Activated T-helper 17 cell treated with anti-CD3 and anti-CD28 coated beads, Interleukin-2, amount 50 U/mL, for 72 hours (primary cell): Measurements from ENCODE around the gene GPRC5C. TPM values are rescaled to one million over a fixed set of nuclear protein-coding genes. Genes with fewer than 3 reads are reported as not detected.
A peak's percentile ranks its signal among the peaks of the same experiment; 100 is the strongest.

Experiments used
- ATAC-seq: fragments of 150-1000 bp; cut with Tn5 transposase; replicated peaks from 2 replicates; pipeline ENCODE4 v1.10.0; 2021; ENCODE audit warnings: mild to moderate bottlenecking, moderate library complexity
- H3K27ac Mint-ChIP-seq: one replicate; pipeline ENCODE4 v1.8.0; 2022; ENCODE audit warnings: mixed read lengths
- H3K27me3 Mint-ChIP-seq: one replicate; pipeline ENCODE4 v1.8.0; 2022; ENCODE audit warnings: mixed read lengths
- H3K36me3 Mint-ChIP-seq: one replicate; pipeline ENCODE4 v1.8.0; 2022; ENCODE audit warnings: low read depth, mild to moderate bottlenecking, mixed read lengths
- H3K4me1 Mint-ChIP-seq: one replicate; pipeline ENCODE4 v1.8.0; 2022; ENCODE audit warnings: mixed read lengths
- H3K4me3 Mint-ChIP-seq: one replicate; pipeline ENCODE4 v1.8.0; 2022; ENCODE audit warnings: mild to moderate bottlenecking, mixed read lengths
- H3K9me3 Mint-ChIP-seq: one replicate; pipeline ENCODE4 v1.8.0; 2022; ENCODE audit warnings: mixed read lengths
- total RNA-seq, 2 donors: library from RNA; stranded (reverse); gene quantifications; one replicate each; pipeline ENCODE4 v1.2.3, GENCODE V29; 2022

The GPRC5C gene
- total RNA-seq, 2 donors from 2014 or later: 5.0 TPM; not detected in 1

GRCh38 chr17:74435775-74436359 is 4.0 kb downstream of the GPRC5C start:
- peaks cover 22% of the 10 kb centered on the region for H3K27me3 Mint-ChIP-seq
- no peaks in the 10 kb centered on the region for H3K36me3 Mint-ChIP-seq
- peaks cover 7% of the 10 kb centered on the region for H3K9me3 Mint-ChIP-seq
- no peaks in the 10 kb centered on the region for H3K4me1 Mint-ChIP-seq
- H3K27ac Mint-ChIP-seq: no peak overlapping the region
- H3K4me3 Mint-ChIP-seq: no peak overlapping the region
- no peak for ATAC-seq

DNA sequence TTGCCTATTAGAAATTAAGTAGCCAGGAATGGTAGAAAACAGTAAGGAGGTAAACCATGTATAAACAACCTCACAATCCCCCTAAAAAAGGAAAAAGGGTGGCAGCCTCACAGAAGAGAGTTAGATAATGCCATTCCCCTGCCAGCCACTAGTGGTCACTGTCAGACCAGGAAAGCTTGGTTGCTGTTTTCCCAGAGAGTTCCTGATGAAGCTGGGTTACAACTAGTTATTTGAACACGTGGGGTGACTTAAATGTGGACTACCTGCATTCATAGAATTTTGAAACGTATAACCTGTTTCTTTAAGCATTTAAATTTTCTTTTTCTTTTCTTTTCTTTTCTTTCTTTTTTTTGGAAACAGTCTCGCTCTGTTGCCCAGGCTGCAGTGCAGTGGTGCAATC is 5.8 kb downstream of the GPRC5C start:
- no peak for ATAC-seq

DNA sequence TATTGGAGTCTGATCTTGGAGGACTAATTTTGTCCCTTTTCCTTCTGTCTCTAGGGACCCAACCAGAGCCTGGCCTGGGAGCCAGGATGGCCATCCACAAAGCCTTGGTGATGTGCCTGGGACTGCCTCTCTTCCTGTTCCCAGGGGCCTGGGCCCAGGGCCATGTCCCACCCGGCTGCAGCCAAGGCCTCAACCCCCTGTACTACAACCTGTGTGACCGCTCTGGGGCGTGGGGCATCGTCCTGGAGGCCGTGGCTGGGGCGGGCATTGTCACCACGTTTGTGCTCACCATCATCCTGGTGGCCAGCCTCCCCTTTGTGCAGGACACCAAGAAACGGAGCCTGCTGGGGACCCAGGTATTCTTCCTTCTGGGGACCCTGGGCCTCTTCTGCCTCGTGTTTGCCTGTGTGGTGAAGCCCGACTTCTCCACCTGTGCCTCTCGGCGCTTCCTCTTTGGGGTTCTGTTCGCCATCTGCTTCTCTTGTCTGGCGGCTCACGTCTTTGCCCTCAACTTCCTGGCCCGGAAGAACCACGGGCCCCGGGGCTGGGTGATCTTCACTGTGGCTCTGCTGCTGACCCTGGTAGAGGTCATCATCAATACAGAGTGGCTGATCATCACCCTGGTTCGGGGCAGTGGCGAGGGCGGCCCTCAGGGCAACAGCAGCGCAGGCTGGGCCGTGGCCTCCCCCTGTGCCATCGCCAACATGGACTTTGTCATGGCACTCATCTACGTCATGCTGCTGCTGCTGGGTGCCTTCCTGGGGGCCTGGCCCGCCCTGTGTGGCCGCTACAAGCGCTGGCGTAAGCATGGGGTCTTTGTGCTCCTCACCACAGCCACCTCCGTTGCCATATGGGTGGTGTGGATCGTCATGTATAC is 8.0 kb downstream of the GPRC5C start:
- no peaks in the 10 kb centered on the region for H3K4me1 Mint-ChIP-seq
- H3K9me3 Mint-ChIP-seq: peaks cover 7% of the 10 kb centered on the region
- H3K27me3 Mint-ChIP-seq: peaks cover 22% of the 10 kb centered on the region
- no peaks in the 10 kb centered on the region for H3K36me3 Mint-ChIP-seq
- H3K4me3 Mint-ChIP-seq: no peak overlapping the region
- H3K27ac Mint-ChIP-seq: no peak overlapping the region
- no peak for ATAC-seq

More for the DNA sequence above, 5.8 kb downstream of the GPRC5C start:
- H3K9me3 Mint-ChIP-seq: peaks cover 7% of the 10 kb centered on the region
- H3K4me1 Mint-ChIP-seq: no peaks in the 10 kb centered on the region
- H3K36me3 Mint-ChIP-seq: no peaks in the 10 kb centered on the region
- peaks cover 25% of the 10 kb centered on the region for H3K27me3 Mint-ChIP-seq
- no peak overlapping the region for H3K4me3 Mint-ChIP-seq
- H3K27ac Mint-ChIP-seq: no peak overlapping the region

- Mint-ChIP-seq H3K27me3 (peaks cover 11% of the 10 kb centered on the region), H3K9me3 (peaks cover 7% of the 10 kb centered on the region), H3K4me1 (no peaks in the 10 kb centered on the region), H3K36me3 (no peaks in the 10 kb centered on the region), H3K4me3 (no peak overlapping the region), H3K27ac (no peak overlapping the region)
- ATAC-seq: no peak
Measured at GRCh38 chr17:74441537-74441936, 9.6 kb downstream of the GPRC5C start.

- ATAC-seq: no peak
- Mint-ChIP-seq H3K4me3 (no peak overlapping the region), H3K4me1 (no peaks in the 10 kb centered on the region), H3K9me3 (peaks cover 7% of the 10 kb centered on the region), H3K27ac (no peak overlapping the region), H3K36me3 (no peaks in the 10 kb centered on the region), H3K27me3 (peaks cover 10% of the 10 kb centered on the region)
Measured at GRCh38 chr17:74442291-74442669, 10.4 kb downstream of the GPRC5C start.

DNA sequence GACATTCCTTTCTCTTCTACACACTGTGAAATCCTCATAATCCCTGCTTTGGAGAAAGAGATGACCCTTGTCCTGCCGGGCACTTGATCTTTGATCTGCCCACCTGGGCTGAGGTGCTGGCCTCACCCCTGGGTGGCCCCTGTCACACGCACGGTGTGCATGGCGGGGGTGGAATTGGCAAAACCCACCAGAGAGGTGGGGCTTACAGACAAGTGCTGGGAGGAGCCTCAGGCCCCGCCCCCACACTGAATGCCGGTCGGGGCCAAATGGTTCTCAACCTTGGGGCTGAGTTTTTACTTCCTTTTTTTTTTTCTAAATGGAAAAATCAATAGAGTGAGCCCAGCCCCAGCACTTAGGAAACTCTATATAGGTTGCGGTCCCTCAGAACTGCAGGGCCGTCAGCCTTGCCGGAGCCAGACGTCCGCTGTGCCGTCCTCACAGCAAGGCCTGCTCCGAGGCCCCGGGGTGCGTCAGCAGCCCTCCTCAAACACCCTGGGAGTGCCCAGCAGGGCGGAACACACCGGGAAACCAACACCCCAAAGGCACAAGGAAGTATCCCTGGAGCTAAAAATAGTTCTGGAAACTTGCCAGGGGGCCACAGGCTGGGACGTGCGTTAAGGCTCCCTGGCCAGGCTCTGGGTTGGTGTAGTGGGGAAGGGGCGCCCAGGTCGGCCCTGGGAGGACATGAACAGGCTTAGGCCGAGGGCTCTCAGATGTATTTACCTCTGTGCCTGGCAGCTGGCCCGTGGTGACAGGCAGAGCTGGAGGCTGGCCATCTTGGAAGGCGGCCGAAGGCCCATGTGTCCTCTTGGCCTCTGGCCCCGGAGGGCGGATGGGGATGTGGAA is 11.0 kb downstream of the GPRC5C start:
- peaks cover 7% of the 10 kb centered on the region for H3K9me3 Mint-ChIP-seq
- H3K4me3 Mint-ChIP-seq: no peak overlapping the region
- ATAC-seq: no peak
- no peaks in the 10 kb centered on the region for H3K4me1 Mint-ChIP-seq
- peaks cover 10% of the 10 kb centered on the region for H3K27me3 Mint-ChIP-seq
- H3K36me3 Mint-ChIP-seq: no peaks in the 10 kb centered on the region
- no peak overlapping the region for H3K27ac Mint-ChIP-seq

GRCh38 chr17:74443516-74444296 is 11.8 kb downstream of the GPRC5C start:
- no peak overlapping the region for H3K4me3 Mint-ChIP-seq
- no peak for ATAC-seq
- peaks cover 10% of the 10 kb centered on the region for H3K27me3 Mint-ChIP-seq
- peaks cover 7% of the 10 kb centered on the region for H3K9me3 Mint-ChIP-seq
- H3K27ac Mint-ChIP-seq: no peak overlapping the region
- no peaks in the 10 kb centered on the region for H3K36me3 Mint-ChIP-seq
- H3K4me1 Mint-ChIP-seq: no peaks in the 10 kb centered on the region

GRCh38 chr17:74444406-74444805 is 12.5 kb downstream of the GPRC5C start:
- Mint-ChIP-seq H3K27me3 (peaks cover 10% of the 10 kb centered on the region), H3K27ac (no peak overlapping the region), H3K9me3 (peaks cover 3% of the 10 kb centered on the region), H3K4me1 (no peaks in the 10 kb centered on the region), H3K4me3 (no peak overlapping the region), H3K36me3 (no peaks in the 10 kb centered on the region)
- no peak for ATAC-seq

GRCh38 chr17:74445158-74445557 is 13.3 kb downstream of the GPRC5C start:
- H3K27me3 Mint-ChIP-seq: peaks cover 7% of the 10 kb centered on the region
- H3K4me3 Mint-ChIP-seq: no peak overlapping the region
- no peaks in the 10 kb centered on the region for H3K4me1 Mint-ChIP-seq
- H3K36me3 Mint-ChIP-seq: no peaks in the 10 kb centered on the region
- no peak overlapping the region for H3K27ac Mint-ChIP-seq
- H3K9me3 Mint-ChIP-seq: peaks cover under 1% of the 10 kb centered on the region
- no peak for ATAC-seq

- H3K27me3 Mint-ChIP-seq: peaks cover 6% of the 10 kb centered on the region
- ATAC-seq: peak; percentile 94
- no peaks in the 10 kb centered on the region for H3K4me1 Mint-ChIP-seq
- no peaks in the 10 kb centered on the region for H3K36me3 Mint-ChIP-seq
- no peaks in the 10 kb centered on the region for H3K9me3 Mint-ChIP-seq
- H3K4me3 Mint-ChIP-seq: no peak overlapping the region
- H3K27ac Mint-ChIP-seq: no peak overlapping the region
Measured at GRCh38 chr17:74446551-74447500, 14.9 kb downstream of the GPRC5C start.

GRCh38 chr17:74447628-74448159 is 15.8 kb downstream of the GPRC5C start:
- no peak overlapping the region for H3K4me3 Mint-ChIP-seq
- no peaks in the 10 kb centered on the region for H3K9me3 Mint-ChIP-seq
- ATAC-seq: no peak

GRCh38 chr17:74448756-74449155 is 16.9 kb downstream of the GPRC5C start:
- H3K27ac Mint-ChIP-seq: no peak overlapping the region
- no peaks in the 10 kb centered on the region for H3K36me3 Mint-ChIP-seq
- H3K9me3 Mint-ChIP-seq: no peaks in the 10 kb centered on the region
- H3K27me3 Mint-ChIP-seq: peaks cover 2% of the 10 kb centered on the region
- no peak overlapping the region for H3K4me3 Mint-ChIP-seq
- H3K4me1 Mint-ChIP-seq: peaks cover 5% of the 10 kb centered on the region
- ATAC-seq: no peak

More at GRCh38 chr17:74447628-74448159, 15.8 kb downstream of the GPRC5C start:
- Mint-ChIP-seq H3K4me1 (peaks cover 2% of the 10 kb centered on the region), H3K36me3 (no peaks in the 10 kb centered on the region), H3K27me3 (peaks cover 3% of the 10 kb centered on the region), H3K27ac (no peak overlapping the region)

GRCh38 chr17:74449306-74449705 is 17.4 kb downstream of the GPRC5C start:
- H3K4me1 Mint-ChIP-seq: peaks cover 5% of the 10 kb centered on the region
- no peak overlapping the region for H3K27ac Mint-ChIP-seq
- H3K27me3 Mint-ChIP-seq: no peaks in the 10 kb centered on the region
- no peak for ATAC-seq
- H3K4me3 Mint-ChIP-seq: no peak overlapping the region
- H3K9me3 Mint-ChIP-seq: no peaks in the 10 kb centered on the region
- H3K36me3 Mint-ChIP-seq: no peaks in the 10 kb centered on the region
